Stimulated activated naive B cell treated with anti-CD40 and anti-IgM and Interleukin-4, amounts not matched to agents 10 μg/mL and 1 μg/mL and 100 μg/mL, for 72 hours (primary cell): ENCODE results near the gene SMOC1.

ENCODE experiments used
- ATAC-seq, 2 donors: fragments of 150-1000 bp; cut with Tn5 transposase; replicated peaks; 2 replicates each; pipeline ENCODE4 v1.10.0; 2021; ENCODE audit warnings: moderate library complexity in 1 of 2
- DNase-seq: peaks from one replicate; pipeline ENCODE4 v3.0.0; 2021
- H3K27ac Mint-ChIP-seq: one replicate; pipeline ENCODE4 v1.8.0; 2022; ENCODE audit warnings: mild to moderate bottlenecking, mixed read lengths
- H3K27me3 Mint-ChIP-seq, 2 donors: one replicate each; pipeline ENCODE4 v1.8.0; 2022; ENCODE audit warnings: mixed read lengths in 2 of 2
- H3K36me3 Mint-ChIP-seq, 2 donors: one replicate each; pipeline ENCODE4 v1.8.0; 2022; ENCODE audit warnings: mixed read lengths in 2 of 2, mild to moderate bottlenecking in 1 of 2
- H3K4me1 Mint-ChIP-seq, 2 donors: one replicate each; pipeline ENCODE4 v1.8.0; 2022; ENCODE audit warnings: mixed read lengths in 2 of 2, mild to moderate bottlenecking in 1 of 2
- H3K4me3 Mint-ChIP-seq, 2 donors: one replicate each; pipeline ENCODE4 v1.8.0; 2022; ENCODE audit warnings: mild to moderate bottlenecking in 2 of 2, mixed read lengths in 2 of 2, moderate library complexity in 1 of 2
- H3K9me3 Mint-ChIP-seq, 2 donors: one replicate each; pipeline ENCODE4 v1.8.0; 2022; ENCODE audit warnings: mixed read lengths in 2 of 2, mild to moderate bottlenecking in 1 of 2

Gene SMOC1

GRCh38 chr14:69951935-69952334 lies 72.7 kb downstream of the SMOC1 start:
- peaks cover 30 to 37% of the 10 kb centered on the region in 2 donors for H3K27me3 Mint-ChIP-seq
- no peaks in the 10 kb centered on the region for H3K4me1 Mint-ChIP-seq
- no peak overlapping the region for H3K4me3 Mint-ChIP-seq
- no peak for DNase-seq
- no peak overlapping the region for H3K27ac Mint-ChIP-seq
- no peak for ATAC-seq
- peaks cover 0 to 4% of the 10 kb centered on the region in 2 donors for H3K9me3 Mint-ChIP-seq
- H3K36me3 Mint-ChIP-seq = no peaks in the 10 kb centered on the region

GRCh38 chr14:69953266-69953915 lies 74.2 kb downstream of the SMOC1 start:
- no peaks in the 10 kb centered on the region for H3K36me3 Mint-ChIP-seq
- no peak overlapping the region for H3K27ac Mint-ChIP-seq
- H3K9me3 Mint-ChIP-seq = peaks cover 0 to 2% of the 10 kb centered on the region in 2 donors
- ATAC-seq (no peak), DNase-seq (no peak)
- H3K27me3 Mint-ChIP-seq = peaks cover 27 to 36% of the 10 kb centered on the region in 2 donors
- H3K4me1 Mint-ChIP-seq = no peaks in the 10 kb centered on the region
- no peak overlapping the region for H3K4me3 Mint-ChIP-seq

GRCh38 chr14:69955855-69956845 lies 76.9 kb downstream of the SMOC1 start:
- no peaks in the 10 kb centered on the region for H3K9me3 Mint-ChIP-seq
- H3K36me3 Mint-ChIP-seq = no peaks in the 10 kb centered on the region
- no peak overlapping the region for H3K27ac Mint-ChIP-seq
- H3K27me3 Mint-ChIP-seq = peaks cover 19 to 20% of the 10 kb centered on the region in 2 donors
- H3K4me1 Mint-ChIP-seq = no peaks in the 10 kb centered on the region
- H3K4me3 Mint-ChIP-seq = no peak overlapping the region
- DNase-seq = no peak
- no peak for ATAC-seq

GRCh38 chr14:69956970-69957369 lies 77.8 kb downstream of the SMOC1 start:
- no peak overlapping the region for H3K27ac Mint-ChIP-seq

GRCh38 chr14:69957986-69958385 lies 78.8 kb downstream of the SMOC1 start:
- Mint-ChIP-seq H3K36me3 (no peaks in the 10 kb centered on the region), H3K9me3 (peaks cover 0 to 1% of the 10 kb centered on the region in 2 donors), H3K4me3 (no peak overlapping the region), H3K4me1 (no peaks in the 10 kb centered on the region), H3K27me3 (peaks cover 24 to 25% of the 10 kb centered on the region in 2 donors), H3K27ac (no peak overlapping the region)
- ATAC-seq = no peak
- DNase-seq = no peak

More at GRCh38 chr14:69956970-69957369, 77.8 kb downstream of the SMOC1 start:
- DNase-seq (no peak), ATAC-seq (no peak)
- H3K4me1 Mint-ChIP-seq = no peaks in the 10 kb centered on the region
- H3K9me3 Mint-ChIP-seq = peaks cover 0 to 1% of the 10 kb centered on the region in 2 donors
- no peak overlapping the region for H3K4me3 Mint-ChIP-seq
- H3K36me3 Mint-ChIP-seq = no peaks in the 10 kb centered on the region
- peaks cover 19 to 20% of the 10 kb centered on the region in 2 donors for H3K27me3 Mint-ChIP-seq

GRCh38 chr14:69959136-69959535 lies 79.9 kb downstream of the SMOC1 start:
- H3K4me1 Mint-ChIP-seq = no peaks in the 10 kb centered on the region
- peaks cover 0 to 1% of the 10 kb centered on the region in 2 donors for H3K9me3 Mint-ChIP-seq
- DNase-seq (no peak), ATAC-seq (no peak)
- H3K27ac Mint-ChIP-seq = no peak overlapping the region
- H3K4me3 Mint-ChIP-seq = no peak overlapping the region
- peaks cover 24 to 26% of the 10 kb centered on the region in 2 donors for H3K27me3 Mint-ChIP-seq
- H3K36me3 Mint-ChIP-seq = no peaks in the 10 kb centered on the region

- H3K9me3 Mint-ChIP-seq = peaks cover 0 to 1% of the 10 kb centered on the region in 2 donors
- ATAC-seq = no peak
- no peaks in the 10 kb centered on the region for H3K36me3 Mint-ChIP-seq
- no peak for DNase-seq
- H3K4me3 Mint-ChIP-seq = no peak overlapping the region
- no peak overlapping the region for H3K27ac Mint-ChIP-seq
- peaks cover 24 to 25% of the 10 kb centered on the region in 2 donors for H3K27me3 Mint-ChIP-seq
- H3K4me1 Mint-ChIP-seq = no peaks in the 10 kb centered on the region
Measured at GRCh38 chr14:69960296-69960695, 81.1 kb downstream of the SMOC1 start.

GRCh38 chr14:69963966-69964365 lies 84.8 kb downstream of the SMOC1 start:
- no peak overlapping the region for H3K27ac Mint-ChIP-seq
- no peak overlapping the region for H3K4me3 Mint-ChIP-seq
- no peaks in the 10 kb centered on the region for H3K36me3 Mint-ChIP-seq
- peaks cover 18 to 25% of the 10 kb centered on the region in 2 donors for H3K27me3 Mint-ChIP-seq
- peaks cover 0 to 1% of the 10 kb centered on the region in 2 donors for H3K9me3 Mint-ChIP-seq
- ATAC-seq (no peak), DNase-seq (no peak)
- H3K4me1 Mint-ChIP-seq = no peaks in the 10 kb centered on the region

- H3K27me3 Mint-ChIP-seq = peaks cover 19 to 25% of the 10 kb centered on the region in 2 donors
- peaks cover 0 to 1% of the 10 kb centered on the region in 2 donors for H3K9me3 Mint-ChIP-seq
- no peak for ATAC-seq
- no peaks in the 10 kb centered on the region for H3K4me1 Mint-ChIP-seq
- no peak for DNase-seq
- H3K27ac Mint-ChIP-seq = no peak overlapping the region
- H3K4me3 Mint-ChIP-seq = no peak overlapping the region
- no peaks in the 10 kb centered on the region for H3K36me3 Mint-ChIP-seq
Measured at GRCh38 chr14:69964841-69965240, 85.6 kb downstream of the SMOC1 start.

- Mint-ChIP-seq H3K27me3 (peaks cover 20 to 23% of the 10 kb centered on the region in 2 donors), H3K36me3 (no peaks in the 10 kb centered on the region), H3K4me1 (no peaks in the 10 kb centered on the region), H3K9me3 (no peaks in the 10 kb centered on the region), H3K27ac (no peak overlapping the region), H3K4me3 (no peak overlapping the region)
- DNase-seq (no peak), ATAC-seq (no peak)
Measured at GRCh38 chr14:69968132-69968531, 88.9 kb downstream of the SMOC1 start.

GRCh38 chr14:69968681-69969080 lies 89.5 kb downstream of the SMOC1 start:
- DNase-seq (no peak), ATAC-seq (no peak)
- no peaks in the 10 kb centered on the region for H3K4me1 Mint-ChIP-seq
- peaks cover 19 to 21% of the 10 kb centered on the region in 2 donors for H3K27me3 Mint-ChIP-seq
- H3K36me3 Mint-ChIP-seq = no peaks in the 10 kb centered on the region
- H3K4me3 Mint-ChIP-seq = no peak overlapping the region
- H3K9me3 Mint-ChIP-seq = no peaks in the 10 kb centered on the region
- no peak overlapping the region for H3K27ac Mint-ChIP-seq

- Mint-ChIP-seq H3K4me3 (no peak overlapping the region), H3K27me3 (peaks cover 15 to 20% of the 10 kb centered on the region in 2 donors), H3K9me3 (no peaks in the 10 kb centered on the region), H3K36me3 (no peaks in the 10 kb centered on the region), H3K27ac (no peak overlapping the region), H3K4me1 (no peaks in the 10 kb centered on the region)
- no peak for ATAC-seq
- no peak for DNase-seq
Measured at GRCh38 chr14:69972755-69973154, 93.5 kb downstream of the SMOC1 start.

- H3K27me3 Mint-ChIP-seq = peaks cover 15 to 21% of the 10 kb centered on the region in 2 donors
Measured at GRCh38 chr14:69973846-69974245, 94.6 kb downstream of the SMOC1 start.

GRCh38 chr14:69979882-69980281 lies 100.7 kb downstream of the SMOC1 start:
- H3K4me3 Mint-ChIP-seq = no peak overlapping the region
- ATAC-seq = no peak

More at GRCh38 chr14:69973846-69974245, 94.6 kb downstream of the SMOC1 start:
- DNase-seq = no peak
- Mint-ChIP-seq H3K4me3 (no peak overlapping the region), H3K9me3 (no peaks in the 10 kb centered on the region), H3K4me1 (no peaks in the 10 kb centered on the region), H3K36me3 (no peaks in the 10 kb centered on the region), H3K27ac (no peak overlapping the region)
- ATAC-seq = no peak

More at GRCh38 chr14:69979882-69980281, 100.7 kb downstream of the SMOC1 start:
- Mint-ChIP-seq H3K27me3 (peaks cover 23 to 41% of the 10 kb centered on the region in 2 donors), H3K36me3 (no peaks in the 10 kb centered on the region), H3K27ac (no peak overlapping the region), H3K9me3 (no peaks in the 10 kb centered on the region), H3K4me1 (no peaks in the 10 kb centered on the region)
- DNase-seq = no peak
